ENCODE results near the gene ERFE.

Gene ERFE

GRCh38 chr2:238166391-238167343 is 7.9 kb downstream of the ERFE start:
- Histone ChIP-seq H3K4me2 (ENCODE audit: low read length) (no peak overlapping the region), H3K9ac (ENCODE audit: low read length) (no peak overlapping the region), H3K36me3 (replicated peaks; ENCODE audit: low read depth, low read length) (peaks cover 4% of the 10 kb centered on the region), H3K27me3 (ENCODE audit: low read depth, low read length) (no peaks in the 10 kb centered on the region), H2AFZ (ENCODE audit: low read depth, low read length) (no peak overlapping the region), H3K4me1 (ENCODE audit: low read length) (peaks cover 3% of the 10 kb centered on the region; the same call in 1 of the 2 replicates), H3K9me3 (ENCODE audit: insufficient read depth, low read length) (no peaks in the 10 kb centered on the region), H3K79me2 (ENCODE audit: low read length) (no peaks in the 10 kb centered on the region), H3K27ac (ENCODE audit: low read length) (no peak overlapping the region), H3K4me3 (ENCODE audit: low read length) (no peak overlapping the region), H4K20me1 (ENCODE audit: insufficient read depth, low read length) (no peaks in the 10 kb centered on the region)
- TF ChIP-seq, protein P1, sequence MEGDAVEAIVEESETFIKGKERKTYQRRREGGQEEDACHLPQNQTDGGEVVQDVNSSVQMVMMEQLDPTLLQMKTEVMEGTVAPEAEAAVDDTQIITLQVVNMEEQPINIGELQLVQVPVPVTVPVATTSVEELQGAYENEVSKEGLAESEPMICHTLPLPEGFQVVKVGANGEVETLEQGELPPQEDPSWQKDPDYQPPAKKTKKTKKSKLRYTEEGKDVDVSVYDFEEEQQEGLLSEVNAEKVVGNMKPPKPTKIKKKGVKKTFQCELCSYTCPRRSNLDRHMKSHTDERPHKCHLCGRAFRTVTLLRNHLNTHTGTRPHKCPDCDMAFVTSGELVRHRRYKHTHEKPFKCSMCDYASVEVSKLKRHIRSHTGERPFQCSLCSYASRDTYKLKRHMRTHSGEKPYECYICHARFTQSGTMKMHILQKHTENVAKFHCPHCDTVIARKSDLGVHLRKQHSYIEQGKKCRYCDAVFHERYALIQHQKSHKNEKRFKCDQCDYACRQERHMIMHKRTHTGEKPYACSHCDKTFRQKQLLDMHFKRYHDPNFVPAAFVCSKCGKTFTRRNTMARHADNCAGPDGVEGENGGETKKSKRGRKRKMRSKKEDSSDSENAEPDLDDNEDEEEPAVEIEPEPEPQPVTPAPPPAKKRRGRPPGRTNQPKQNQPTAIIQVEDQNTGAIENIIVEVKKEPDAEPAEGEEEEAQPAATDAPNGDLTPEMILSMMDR (IDR thresholded peaks at IDR 0.05; ENCODE audit: low read depth, low read length): no peak
- TF ChIP-seq EZH2phosphoT487 (IDR thresholded peaks at IDR 0.05; ENCODE audit: low read depth): no peak

DNA sequence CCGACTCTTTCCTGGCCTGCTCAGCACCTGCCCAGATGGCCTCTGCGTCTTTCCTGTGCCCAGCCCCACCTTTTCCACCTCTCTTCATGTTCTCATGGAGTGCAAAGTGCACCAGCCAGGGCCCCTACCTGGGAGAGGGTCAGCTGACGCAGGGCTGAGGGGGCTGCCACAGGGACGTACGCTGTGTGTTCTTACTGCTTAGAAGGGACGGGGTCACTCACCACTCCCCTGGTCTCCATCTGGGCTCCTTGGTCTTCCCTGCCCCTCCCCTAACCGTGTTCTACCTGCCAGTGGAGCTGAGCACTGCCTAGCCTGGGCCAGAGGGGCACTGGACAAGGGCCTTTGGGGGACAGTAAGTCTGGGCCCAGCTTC is 8.6 kb downstream of the ERFE start:
- peaks cover 3% of the 10 kb centered on the region; the same call in 1 of the 2 replicates for H3K4me1 ChIP-seq (ENCODE audit: low read length)
- no peaks in the 10 kb centered on the region for H3K79me2 ChIP-seq (ENCODE audit: low read length)
- H3K27me3 ChIP-seq (ENCODE audit: low read depth, low read length): no peaks in the 10 kb centered on the region
- no peak overlapping the region for H2AFZ ChIP-seq (ENCODE audit: low read depth, low read length)
- H3K9me3 ChIP-seq (ENCODE audit: insufficient read depth, low read length): no peaks in the 10 kb centered on the region
- H3K4me2 ChIP-seq (ENCODE audit: low read length): no peak overlapping the region
- H4K20me1 ChIP-seq (ENCODE audit: insufficient read depth, low read length): no peaks in the 10 kb centered on the region
- peaks cover 4% of the 10 kb centered on the region for H3K36me3 ChIP-seq (replicated peaks; ENCODE audit: low read depth, low read length)
- no peak overlapping the region for H3K4me3 ChIP-seq (ENCODE audit: low read length)
- no peak overlapping the region for H3K27ac ChIP-seq (ENCODE audit: low read length)
- no peak overlapping the region for H3K9ac ChIP-seq (ENCODE audit: low read length)
- no peak for TF ChIP-seq EZH2phosphoT487 (IDR thresholded peaks at IDR 0.05; ENCODE audit: low read depth)
- TF ChIP-seq, protein P1 (IDR thresholded peaks at IDR 0.05; ENCODE audit: low read depth, low read length): no peak

DNA sequence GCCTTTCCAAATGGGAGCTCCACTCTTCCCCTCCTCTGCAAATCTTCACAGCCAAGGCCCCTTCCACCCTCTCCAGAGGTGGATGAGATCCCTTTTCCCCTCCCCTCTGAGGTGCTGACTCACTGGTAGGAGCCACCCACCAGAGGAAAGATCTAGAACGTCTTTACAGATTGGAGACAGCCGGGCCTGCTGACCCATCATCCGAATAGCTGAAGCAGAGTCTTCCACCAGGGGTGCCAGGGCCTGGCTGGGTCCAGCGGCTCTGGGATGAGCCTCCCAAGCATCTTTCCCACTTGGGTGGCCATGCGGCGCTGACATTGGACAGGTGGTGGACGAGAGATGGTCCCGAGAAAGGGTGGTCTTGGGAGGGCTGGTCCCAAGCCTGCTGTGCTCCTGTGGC is 9.0 kb downstream of the ERFE start:
- H3K79me2 ChIP-seq (ENCODE audit: low read length): no peaks in the 10 kb centered on the region
- no peak overlapping the region for H2AFZ ChIP-seq (ENCODE audit: low read depth, low read length)
- no peak for TF ChIP-seq EZH2phosphoT487 (IDR thresholded peaks at IDR 0.05; ENCODE audit: low read depth)
- TF ChIP-seq, protein P1 (IDR thresholded peaks at IDR 0.05; ENCODE audit: low read depth, low read length): no peak
- no peaks in the 10 kb centered on the region for H3K9me3 ChIP-seq (ENCODE audit: insufficient read depth, low read length)
- no peaks in the 10 kb centered on the region for H4K20me1 ChIP-seq (ENCODE audit: insufficient read depth, low read length)
- H3K27ac ChIP-seq (ENCODE audit: low read length): no peak overlapping the region
- no peak overlapping the region for H3K9ac ChIP-seq (ENCODE audit: low read length)
- no peak overlapping the region for H3K4me2 ChIP-seq (ENCODE audit: low read length)
- peaks cover 3% of the 10 kb centered on the region; the same call in 1 of the 2 replicates for H3K4me1 ChIP-seq (ENCODE audit: low read length)
- no peak overlapping the region for H3K4me3 ChIP-seq (ENCODE audit: low read length)
- H3K27me3 ChIP-seq (ENCODE audit: low read depth, low read length): no peaks in the 10 kb centered on the region
- H3K36me3 ChIP-seq (replicated peaks; ENCODE audit: low read depth, low read length): peaks cover 4% of the 10 kb centered on the region

DNA sequence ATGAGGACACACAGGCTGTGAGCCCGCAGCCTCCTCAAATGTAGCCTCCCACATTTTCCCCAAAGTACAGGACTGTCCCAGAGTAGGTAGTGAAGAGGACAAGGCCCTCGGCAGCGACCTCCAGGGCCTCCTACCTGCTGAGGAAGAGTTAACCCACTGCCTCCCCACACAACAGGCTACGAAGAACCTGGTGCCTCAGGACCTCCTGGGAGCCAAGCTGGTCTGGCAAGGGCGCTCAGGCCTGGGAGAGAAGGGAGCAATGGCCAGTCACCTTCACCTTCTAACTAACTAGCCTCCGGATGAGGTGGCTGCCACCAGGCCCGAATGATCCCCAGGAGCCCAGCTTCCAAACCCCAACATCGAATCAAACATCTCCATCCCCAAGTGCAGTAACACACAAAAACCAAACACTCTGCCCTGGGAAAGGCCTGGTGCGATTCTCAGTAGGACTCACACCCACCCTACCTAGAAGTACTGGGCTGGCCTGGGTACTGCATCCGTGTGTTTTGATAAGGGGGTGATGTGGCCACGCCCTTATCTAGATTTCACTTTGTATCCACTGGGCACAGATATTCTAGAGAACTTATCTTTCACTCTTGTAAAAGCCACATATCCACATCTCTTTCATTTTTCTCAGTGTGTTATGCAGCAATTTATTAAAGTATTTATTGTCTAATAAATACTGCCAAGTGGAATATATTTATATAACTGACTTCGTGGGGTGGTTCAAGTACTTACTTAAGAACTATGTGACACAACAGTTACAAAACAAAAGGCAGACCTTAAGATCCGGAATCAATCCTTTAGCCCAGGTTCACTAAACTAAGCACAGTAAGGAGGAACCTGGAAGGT is 9.7 kb downstream of the ERFE start:
- Histone ChIP-seq H3K9me3 (ENCODE audit: insufficient read depth, low read length) (no peaks in the 10 kb centered on the region), H2AFZ (ENCODE audit: low read depth, low read length) (no peak overlapping the region), H3K27me3 (ENCODE audit: low read depth, low read length) (no peaks in the 10 kb centered on the region), H3K4me3 (ENCODE audit: low read length) (no peak overlapping the region), H4K20me1 (ENCODE audit: insufficient read depth, low read length) (no peaks in the 10 kb centered on the region), H3K9ac (ENCODE audit: low read length) (no peak overlapping the region), H3K4me2 (ENCODE audit: low read length) (no peak overlapping the region), H3K36me3 (replicated peaks; ENCODE audit: low read depth, low read length) (peaks cover 8% of the 10 kb centered on the region), H3K79me2 (ENCODE audit: low read length) (no peaks in the 10 kb centered on the region), H3K27ac (ENCODE audit: low read length) (no peak overlapping the region), H3K4me1 (ENCODE audit: low read length) (peaks cover 3% of the 10 kb centered on the region; the same call in 1 of the 2 replicates)
- TF ChIP-seq, protein P1 (IDR thresholded peaks at IDR 0.05; ENCODE audit: low read depth, low read length): no peak
- no peak for TF ChIP-seq EZH2phosphoT487 (IDR thresholded peaks at IDR 0.05; ENCODE audit: low read depth)

Data from OCI-LY3 (cell line).